H1 (cell line): ENCODE results near the gene RIPOR1. TPM values are rescaled to one million over a fixed set of nuclear protein-coding genes. Genes with fewer than 3 reads are reported as not detected.

Experiments used
- CTCF ChIA-PET: fragments of 300-600 bp; sonication (Branson Sonifier 250); formaldehyde crosslinking; loops from one replicate; lab custom pipeline; 2021; ENCODE audit not compliant: partially characterized antibody; lab: Charles Lee
- POLR2A ChIA-PET: fragments of 300-600 bp; sonication (Branson Sonifier 250); formaldehyde crosslinking; loops from one replicate; lab custom pipeline; 2021; ENCODE audit warnings: inconsistent platforms; ENCODE audit not compliant: partially characterized antibody; lab: Charles Lee
- DNase-seq, 2 experiments: peaks; one replicate each; pipeline versions ENCODE4 v3.0.0 to v3.0.0-alpha.2; 2010 to 2022; ENCODE audit warnings: low spot score in 2 of 2, low read depth in 1 of 2, mixed read lengths in 1 of 2
- FAIRE-seq: peaks from 2 replicates; lab custom pipeline; 2011; peaks lifted over from hg19 to GRCh38; lab: Jason Lieb, UNC
- H2AFZ ChIP-seq: 2 replicates; pipeline ENCODE4 v1.8.1; 2012; ENCODE audit warnings: low read length, inconsistent platforms
- H2AK5ac ChIP-seq: 2 replicates; pipeline ENCODE4 v1.6.1; 2013; ENCODE audit warnings: low read depth, low read length
- H2BK120ac ChIP-seq: replicated peaks from 2 replicates; pipeline ENCODE3; 2013; ENCODE audit warnings: low read depth, low read length, inconsistent platforms
- H2BK12ac ChIP-seq: 2 replicates; pipeline ENCODE4 v1.6.1; 2013; ENCODE audit warnings: low read depth, low read length
- H2BK15ac ChIP-seq: 2 replicates; pipeline ENCODE4 v1.6.1; 2013; ENCODE audit warnings: low read length
- H2BK20ac ChIP-seq: 2 replicates; pipeline ENCODE4 v1.6.1; 2013; ENCODE audit warnings: low read length
- H2BK5ac ChIP-seq: 2 replicates; pipeline ENCODE4 v1.6.1; 2013; ENCODE audit warnings: low read depth, low read length
- H3K14ac ChIP-seq: 2 replicates; pipeline ENCODE4 v1.6.1; 2013; ENCODE audit warnings: inconsistent platforms; ENCODE audit not compliant: insufficient read length
- H3K18ac ChIP-seq: 2 replicates; pipeline ENCODE4 v1.6.1; 2013; ENCODE audit warnings: low read length; ENCODE audit errors: extremely low read depth
- H3K23ac ChIP-seq: 2 replicates; pipeline ENCODE4 v1.6.1; 2013; ENCODE audit warnings: inconsistent platforms; ENCODE audit not compliant: insufficient read length
- H3K23me2 ChIP-seq: 2 replicates; pipeline ENCODE4 v1.6.1; 2013; ENCODE audit warnings: low read depth, low read length
- H3K27ac ChIP-seq: 2 replicates; pipeline ENCODE4 v1.6.1; 2011; ENCODE audit warnings: low read depth, low read length, inconsistent platforms
- H3K27me3 ChIP-seq, 4 experiments: replicated peaks in 1 of 4; 1 replicate in 1 of 4; 2 replicates in 3 of 4; pipeline versions ENCODE4 v1.6.1 to v1.8.1; 2011 to 2013; ENCODE audit warnings: low read length in 3 of 4, mild to moderate bottlenecking in 3 of 4, inconsistent platforms in 2 of 4, mixed read lengths in 2 of 4, moderate library complexity in 1 of 4; ENCODE audit not compliant: control insufficient read depth in 3 of 4, insufficient read depth in 3 of 4; ENCODE audit errors: extremely low read depth in 1 of 4
- H3K36me3 ChIP-seq, 4 experiments: 2 replicates each; pipeline versions ENCODE4 v1.6.1 to v1.8.1; 2011 to 2013; ENCODE audit warnings: mild to moderate bottlenecking in 4 of 4, low read length in 3 of 4, moderate library complexity in 2 of 4, control low read depth in 1 of 4, inconsistent platforms in 1 of 4; ENCODE audit not compliant: insufficient read depth in 4 of 4, control insufficient read depth in 2 of 4
- H3K4ac ChIP-seq: replicated peaks from 2 replicates; pipeline ENCODE3; 2013; ENCODE audit warnings: low read length, low read depth, mixed read lengths, inconsistent platforms; ENCODE audit not compliant: insufficient read length
- H3K4me1 ChIP-seq, 4 experiments: replicated peaks in 1 of 4; 1 replicate in 1 of 4; 2 replicates in 3 of 4; pipeline versions ENCODE4 v1.6.1 to v1.8.1; 2011 to 2013; ENCODE audit warnings: low read length in 3 of 4, inconsistent platforms in 2 of 4, mixed read lengths in 1 of 4; ENCODE audit not compliant: insufficient read depth in 4 of 4, control insufficient read depth in 3 of 4
- H3K4me2 ChIP-seq, 2 experiments: 2 replicates each; pipeline versions ENCODE4 v1.6.1 to v1.8.1; 2011 to 2013; ENCODE audit warnings: low read depth in 2 of 2, low read length in 2 of 2, control low read depth in 1 of 2, inconsistent platforms in 1 of 2, mild to moderate bottlenecking in 1 of 2; ENCODE audit not compliant: insufficient read depth in 1 of 2
- H3K4me3 ChIP-seq, 4 experiments: fragments of 200-600, 300-600 bp in 1 of 4; sonication (generic), shearing (Covaris generic), sonication (Bioruptor Twin) in 1 of 4; 2 replicates each; pipeline versions ENCODE4 v1.5.1 to v1.8.1; 2011 to 2016; ENCODE audit warnings: low read length in 4 of 4, low read depth in 3 of 4, control low read depth in 2 of 4, inconsistent platforms in 2 of 4, mild to moderate bottlenecking in 2 of 4, mixed read lengths in 1 of 4, moderate library complexity in 1 of 4; ENCODE audit not compliant: insufficient read depth in 2 of 4; ENCODE audit errors: extremely low read depth in 1 of 4
- H3K56ac ChIP-seq: replicated peaks from 2 replicates; pipeline ENCODE3; 2013; ENCODE audit warnings: low read depth, mild to moderate bottlenecking, mixed read lengths, low read length, inconsistent platforms; ENCODE audit not compliant: insufficient read length
- H3K79me1 ChIP-seq: 2 replicates; pipeline ENCODE4 v1.6.1; 2013; ENCODE audit warnings: low read depth, low read length, control low read depth
- H3K79me2 ChIP-seq, 2 experiments: 2 replicates each; pipeline versions ENCODE4 v1.6.1 to v1.8.1; 2012 to 2013; ENCODE audit warnings: low read length in 2 of 2, mild to moderate bottlenecking in 2 of 2, inconsistent platforms in 1 of 2; ENCODE audit not compliant: insufficient read depth in 2 of 2, control insufficient read depth in 1 of 2
- H3K9ac ChIP-seq, 4 experiments: replicated peaks in 1 of 4; 1 replicate in 1 of 4; 2 replicates in 3 of 4; pipeline versions ENCODE4 v1.6.1 to v1.8.1; 2011 to 2013; ENCODE audit warnings: low read depth in 3 of 4, low read length in 3 of 4, control low read depth in 2 of 4, mild to moderate bottlenecking in 2 of 4, moderate library complexity in 2 of 4, inconsistent platforms in 1 of 4; ENCODE audit errors: extremely low read depth in 1 of 4
- H3K9me3 ChIP-seq, 2 experiments: 2 replicates each; pipeline versions ENCODE4 v1.6.1 to v1.8.1; 2012 to 2013; ENCODE audit warnings: mild to moderate bottlenecking in 2 of 2, moderate library complexity in 2 of 2, control low read depth in 1 of 2, inconsistent platforms in 1 of 2, low read depth in 1 of 2, low read length in 1 of 2, mixed read lengths in 1 of 2; ENCODE audit not compliant: insufficient read depth in 2 of 2
- H4K20me1 ChIP-seq, 2 experiments: replicated peaks in 1 of 2; 2 replicates each; pipeline versions ENCODE3 to v1.8.1; 2011 to 2013; ENCODE audit warnings: inconsistent platforms in 2 of 2, low read length in 2 of 2, mild to moderate bottlenecking in 1 of 2; ENCODE audit not compliant: insufficient read depth in 2 of 2, control insufficient read depth in 1 of 2
- H4K5ac ChIP-seq: 2 replicates; pipeline ENCODE4 v1.6.1; 2013; ENCODE audit warnings: low read length, low read depth, mixed read lengths, inconsistent platforms; ENCODE audit not compliant: insufficient read length
- H4K8ac ChIP-seq: 2 replicates; pipeline ENCODE4 v1.8.0; 2013; ENCODE audit warnings: mild to moderate bottlenecking, moderate library complexity, low read length, inconsistent platforms; ENCODE audit not compliant: insufficient read depth; ENCODE audit errors: extremely low read depth
- H4K91ac ChIP-seq: replicated peaks from 2 replicates; pipeline ENCODE3; 2013; ENCODE audit warnings: low read length, mixed read lengths, inconsistent platforms; ENCODE audit not compliant: insufficient read length
- EGR1 ChIP-seq: IDR thresholded peaks from 2 replicates; pipeline ENCODE4 v1.6.1; 2011; ENCODE audit warnings: low read depth, low read length, borderline replicate concordance
- EP300 ChIP-seq, 2 experiments: IDR thresholded peaks; 1 replicate in 1 of 2; 2 replicates in 1 of 2; pipeline ENCODE4 v1.6.1; 2011 to 2012; ENCODE audit warnings: low read depth in 2 of 2, low read length in 2 of 2, mild to moderate bottlenecking in 2 of 2, borderline replicate concordance in 1 of 2, inconsistent platforms in 1 of 2, moderate library complexity in 1 of 2
- KDM4A ChIP-seq: IDR thresholded peaks from one replicate; pipeline ENCODE4 v1.7.1; 2012; ENCODE audit warnings: low read depth, mild to moderate bottlenecking, moderate library complexity, low read length, inconsistent platforms; ENCODE audit not compliant: severe bottlenecking
- RNF2 ChIP-seq: fragments of 200-900, 300-1000 bp; sonication (generic); IDR thresholded peaks from 2 replicates; pipeline ENCODE4 v1.7.1; 2016; ENCODE audit warnings: borderline replicate concordance, low read depth, mild to moderate bottlenecking, antibody characterized with exemption, low read length; ENCODE audit not compliant: poor library complexity, severe bottlenecking; ENCODE audit errors: missing control alignments
- TBP ChIP-seq: IDR thresholded peaks from 2 replicates; pipeline ENCODE4 v1.6.1; 2011; ENCODE audit warnings: low read depth, low read length, improper control_type of control experiment
- WGBS, 2 experiments: shearing (Covaris generic) in 1 of 2; methylation state at CpG; one replicate each; pipeline versions ENCODE4 v1.1.6 to v1.1.7; 2013 to 2015; ENCODE audit warnings: low lambda C conversion rate in 2 of 2, mixed read lengths in 2 of 2, inconsistent platforms in 1 of 2, low coverage in 1 of 2, missing lambda C conversion rate in 1 of 2; ENCODE audit not compliant: insufficient replicate concordance in 2 of 2, insufficient coverage in 1 of 2, insufficient read length in 1 of 2; ENCODE audit errors: extremely low coverage in 1 of 2, missing lambda C conversion rate in 1 of 2; 5-methylcytosine and 5-hydroxymethylcytosine counted together
- polyA plus RNA-seq, 7 experiments: library from polyadenylated mRNA; depleted of rRNA in 3 of 7; stranded (reverse) in 5 of 7; unstranded in 2 of 7; fragments of >200 nt in 5 of 7; fragments of 200-250 nt in 2 of 7; gene quantifications; 1 replicate in 5 of 7; 2 replicates in 1 of 7; 4 replicates in 1 of 7; pipeline versions ENCODE4 v1.2.1 to v1.2.3, GENCODE V29; 2011 to 2013; ENCODE audit warnings: missing spikeins in 2 of 7, mixed read lengths in 2 of 7
- total RNA-seq: library from RNA; stranded (reverse); fragmentation: NEBNext Ultra II Directional; extraction: Animal tissue kit (Norgen Biotek cat#: 25700); gene quantifications from 2 replicates; pipeline ENCODE4 v1.2.1, GENCODE V29; 2021

The RIPOR1 gene
- total and polyA plus RNA-seq, 2 of the 8 experiments (the other 6 are each of a cell fraction or from before 2014, with no cell fraction given): 2.7 to 10.1 TPM

DNA sequence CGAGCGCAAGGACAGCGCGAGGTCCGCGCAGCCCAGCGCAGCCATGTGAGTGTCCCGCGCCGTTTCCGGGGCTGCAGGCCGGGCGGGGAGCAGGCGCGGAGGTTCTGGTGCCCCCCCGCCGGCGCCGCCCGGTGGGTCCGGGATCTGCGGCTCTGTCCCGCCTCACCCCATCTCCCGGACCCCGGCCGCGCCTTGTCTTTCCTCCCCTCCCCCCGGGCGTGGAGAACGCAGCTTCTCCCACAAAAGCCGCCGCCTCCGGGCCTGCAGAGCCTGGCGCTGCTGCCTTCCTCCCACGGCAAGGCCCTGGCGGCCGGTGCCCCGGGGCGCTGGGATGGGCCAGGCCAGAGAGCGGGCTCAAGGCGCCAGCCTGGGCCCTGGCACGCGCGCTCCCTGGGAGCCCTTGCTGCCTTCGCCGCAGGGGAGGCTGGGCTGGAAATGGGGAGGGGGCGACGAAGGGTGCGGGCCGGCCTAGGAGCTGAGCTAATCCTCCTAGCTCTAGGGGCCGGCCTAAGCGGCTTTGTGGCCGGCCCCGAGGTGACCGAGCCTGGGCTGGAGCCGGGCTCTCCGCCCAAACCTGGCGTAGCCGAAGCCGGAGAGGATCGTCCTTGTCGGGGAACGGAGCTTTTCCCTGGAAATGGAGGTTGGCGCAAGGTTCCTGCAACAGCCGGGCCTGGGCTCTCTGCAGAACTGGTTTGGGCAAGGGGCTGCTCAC lies 397 bp downstream of the RIPOR1 start:
- Histone ChIP-seq H3K9ac (no peak overlapping the region), H2BK15ac (0 out of 2 replicates have a peak overlapping the region, but pooled peaks have one; percentile 53), H4K91ac (no peak overlapping the region), H2AFZ (no peak overlapping the region), H3K27me3 (peaks cover 60 to 98% (median 94%) of the 10 kb centered on the region in 4 experiments), H3K23ac (no peak overlapping the region), H3K79me2 (no peaks in the 10 kb centered on the region), H3K4ac (no peak overlapping the region), H3K18ac (peak overlapping the region; percentile 78), H3K79me1 (no peaks in the 10 kb centered on the region), H3K4me3 (peak overlapping the region; percentile 32 to 68 (median 48)), H3K9me3 (no peaks in the 10 kb centered on the region), H3K4me1 (peaks cover 0 to 12% (median 8%) of the 10 kb centered on the region in 4 experiments; a peak in 6 of 7 replicates), H3K56ac (no peak overlapping the region), H4K5ac (no peak overlapping the region), H2AK5ac (no peak overlapping the region), H2BK5ac (no peak overlapping the region), H4K20me1 (peaks cover 4 to 19% of the 10 kb centered on the region in 2 experiments), H2BK20ac (peak overlapping the region; percentile 5; the same call in 1 of the 2 replicates), H3K36me3 (no peaks in the 10 kb centered on the region), H3K23me2 (peaks cover 16% of the 10 kb centered on the region; the same call in 1 of the 2 replicates), H3K27ac (no peak overlapping the region), H3K4me2 (peak overlapping the region; percentile 85 to 92), H4K8ac (peak overlapping the region; percentile 15; the same call in 1 of the 2 replicates), H2BK12ac (0 out of 2 replicates have a peak overlapping the region, but pooled peaks have one; percentile 39), H3K14ac (no peak overlapping the region), H2BK120ac (no peak overlapping the region)
- WGBS, 2 experiments: 6% methylated on average over 35 of the region's 65 CpGs; no CpG with 5 or more reads in 1 of the 2 experiments
- ChIA-PET CTCF (interaction anchor here (0.6 to 4.3 kb wide), 14 partner anchors 8 to 286 kb away, joined by 3 to 63 read pairs (median 4); partner anchors contain the start of genes ACD, ATP6V0D1 and CARMIL2), POLR2A (interaction anchor here (0.7 to 3.0 kb wide), 11 partner anchors 8 to 119 kb away, joined by 3 to 14 read pairs (median 5); partner anchors contain the start of gene CARMIL2)
- DNase-seq (peak in 1 of 2 experiments; percentile 71), FAIRE-seq (no peak)
- TF ChIP-seq KDM4A (peak; percentile 71), EGR1 (no peak), EP300 (IDR thresholded peaks at IDR 0.05; ENCODE audit: borderline replicate concordance in 1 of 2, low read depth in 2 of 2, low read length in 2 of 2) (no peak), RNF2 (no peak), TBP (peak; percentile 72)
